GM21381 (cell line): ENCODE measurements around the gene UNC50.

Experiments
- ATAC-seq: cut with Tn5 transposase; IDR thresholded peaks from one replicate; pipeline ENCODE4 v1.9.1; 2021; ENCODE audit warnings: mild to moderate bottlenecking, moderate library complexity; ENCODE audit not compliant: unreplicated experiment

UNC50 gene, protein sequence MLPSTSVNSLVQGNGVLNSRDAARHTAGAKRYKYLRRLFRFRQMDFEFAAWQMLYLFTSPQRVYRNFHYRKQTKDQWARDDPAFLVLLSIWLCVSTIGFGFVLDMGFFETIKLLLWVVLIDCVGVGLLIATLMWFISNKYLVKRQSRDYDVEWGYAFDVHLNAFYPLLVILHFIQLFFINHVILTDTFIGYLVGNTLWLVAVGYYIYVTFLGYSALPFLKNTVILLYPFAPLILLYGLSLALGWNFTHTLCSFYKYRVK

GRCh38 chr2:98608116-98608961, at the start of gene UNC50, which contains the start of gene COA5:
TSS of gene UNC50 (plus strand) at chr2:98608589. CDS start at chr2:98609760, 1,171 bp downstream.
TSS of gene COA5 (minus strand) at chr2:98608512. CDS start at chr2:98608405, 107 bp downstream.
- peak; percentile 91 for ATAC-seq

DNA sequence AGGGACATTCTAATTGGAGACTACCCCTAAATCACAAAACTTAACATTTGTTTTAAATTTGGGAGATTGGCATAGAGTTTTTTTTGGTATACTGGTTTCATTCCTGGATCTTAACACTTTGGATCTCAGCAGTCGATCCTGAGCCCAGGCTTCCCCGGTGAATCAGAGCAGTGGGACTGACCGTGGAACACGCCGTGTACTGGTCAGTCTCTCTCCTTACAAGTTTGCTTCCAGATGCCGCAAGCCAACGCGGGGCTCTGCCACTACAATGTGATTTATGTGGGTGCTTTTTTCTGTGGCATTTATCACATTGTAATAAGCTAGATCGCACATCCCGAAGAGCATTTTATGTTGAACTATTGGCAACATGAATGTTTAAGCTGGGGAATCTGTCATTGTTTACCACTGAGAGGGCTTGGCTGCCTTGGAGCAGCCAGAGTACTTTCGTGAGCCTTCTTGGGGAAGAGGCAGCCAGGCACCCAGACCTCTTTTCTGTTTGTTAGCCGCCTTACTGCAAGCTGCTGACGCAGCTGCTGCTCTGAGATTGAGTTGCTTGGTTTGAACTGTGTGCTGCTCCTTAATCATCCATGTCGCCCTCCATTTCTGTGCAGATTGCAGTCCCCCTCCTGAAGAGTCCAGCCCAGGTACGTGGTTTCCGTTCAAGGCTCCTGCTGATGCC, 49.4 kb upstream of the UNC50 start:
- no peak for ATAC-seq

DNA sequence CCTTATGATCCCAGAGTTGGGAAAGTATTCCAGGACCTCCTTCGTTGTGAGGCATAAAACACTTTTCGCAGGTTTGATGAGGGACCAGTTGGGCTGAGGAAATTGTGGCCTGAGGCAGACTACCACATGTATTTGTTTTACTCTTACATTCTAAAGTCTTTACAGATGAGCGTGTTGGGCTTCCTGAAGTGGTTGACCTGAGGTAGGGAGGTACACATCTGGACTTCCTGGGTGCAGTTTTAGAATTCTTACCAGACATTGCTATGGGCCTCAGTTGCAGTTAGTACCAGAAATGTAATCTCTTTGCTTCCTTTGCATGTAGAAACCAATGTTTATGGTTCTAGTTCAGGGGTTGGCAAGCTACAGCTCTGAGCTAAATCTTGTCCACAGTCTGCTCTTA, 48.8 kb upstream of the UNC50 start:
- ATAC-seq = no peak

- no peak for ATAC-seq
Observed at GRCh38 chr2:98560256-98560771, 48.1 kb upstream of the UNC50 start.

DNA sequence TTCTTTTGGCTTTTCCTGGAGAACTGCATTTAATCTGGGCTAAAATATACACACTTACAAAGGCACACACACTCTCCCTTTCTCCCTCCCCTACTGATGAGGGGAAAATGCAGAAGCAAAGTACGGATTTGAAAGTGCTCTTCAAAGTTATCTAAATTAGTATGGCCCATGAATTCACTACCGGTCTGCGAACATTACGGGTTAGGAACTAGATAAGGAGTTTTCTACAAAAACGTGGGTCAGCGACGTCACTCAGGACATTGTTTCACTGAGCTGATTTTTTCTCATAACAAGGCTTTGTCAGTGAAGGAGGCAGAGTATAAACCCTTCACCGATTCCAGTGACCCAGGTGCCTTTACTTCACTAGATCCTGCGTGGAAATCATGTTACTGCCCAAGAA, 47.4 kb upstream of the UNC50 start:
- ATAC-seq = no peak

DNA sequence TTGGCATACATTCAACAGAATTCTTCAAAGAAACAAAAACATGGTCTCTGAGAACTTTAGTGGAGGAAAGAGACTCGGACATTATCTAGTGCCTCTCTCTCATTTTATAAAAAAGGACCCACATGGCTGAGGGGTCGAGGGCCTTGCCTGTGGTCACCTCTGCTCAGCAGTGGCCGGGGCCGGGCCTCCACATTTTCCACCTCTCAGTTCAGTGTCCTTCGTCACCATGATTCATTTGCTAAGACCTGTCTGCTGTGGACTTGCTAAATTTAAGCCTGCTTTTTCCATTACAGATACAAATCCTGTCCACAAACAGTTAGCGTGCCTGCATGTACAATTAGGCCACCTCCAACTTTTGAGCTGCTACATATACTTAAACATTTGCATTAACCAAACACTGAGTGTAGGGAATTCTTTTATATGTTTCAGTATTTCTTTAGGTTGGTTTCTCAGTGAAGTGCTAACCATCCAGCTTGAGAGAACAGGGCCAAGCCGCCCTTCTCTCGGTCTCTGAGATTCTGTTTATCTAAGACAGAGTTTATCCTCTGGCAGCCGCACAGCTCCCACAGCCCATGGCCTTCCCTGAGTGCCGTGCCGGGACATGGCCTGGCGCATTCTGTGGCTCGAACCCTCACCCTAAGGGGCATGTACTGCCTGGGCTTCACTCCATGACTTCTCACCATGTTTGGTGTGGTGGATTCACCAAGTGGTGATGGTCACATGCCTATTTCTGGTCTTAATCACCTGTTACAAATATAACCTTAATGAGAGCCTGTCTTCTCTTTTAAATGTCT, 46.3 kb upstream of the UNC50 start:
- no peak for ATAC-seq

- no peak for ATAC-seq
Observed at GRCh38 chr2:98563394-98563793, 45.0 kb upstream of the UNC50 start.

- ATAC-seq = no peak
Observed at GRCh38 chr2:98564541-98565132, 43.8 kb upstream of the UNC50 start.

- ATAC-seq = no peak
Observed at GRCh38 chr2:98565286-98565860, 43.0 kb upstream of the UNC50 start.

DNA sequence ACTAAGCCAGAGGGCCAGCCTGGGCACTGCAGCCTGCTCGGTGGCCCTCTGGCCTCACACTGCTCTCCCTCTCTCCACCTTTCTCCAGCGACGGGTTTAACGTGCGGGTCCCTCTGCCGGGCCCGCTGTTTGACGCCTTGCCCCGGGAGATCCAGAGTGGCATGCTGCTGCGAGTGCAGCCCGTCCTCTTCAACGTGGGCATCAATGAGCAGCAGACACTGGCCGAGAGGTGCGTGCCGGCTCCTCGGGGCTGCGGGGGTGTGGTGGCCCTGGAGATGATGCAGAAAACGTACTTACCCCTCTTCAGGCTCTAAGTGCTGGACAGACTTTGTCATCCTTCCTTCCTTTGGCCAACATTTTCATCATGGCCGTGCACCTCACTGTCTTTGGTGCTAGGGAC, 42.4 kb upstream of the UNC50 start:
- no peak for ATAC-seq

DNA sequence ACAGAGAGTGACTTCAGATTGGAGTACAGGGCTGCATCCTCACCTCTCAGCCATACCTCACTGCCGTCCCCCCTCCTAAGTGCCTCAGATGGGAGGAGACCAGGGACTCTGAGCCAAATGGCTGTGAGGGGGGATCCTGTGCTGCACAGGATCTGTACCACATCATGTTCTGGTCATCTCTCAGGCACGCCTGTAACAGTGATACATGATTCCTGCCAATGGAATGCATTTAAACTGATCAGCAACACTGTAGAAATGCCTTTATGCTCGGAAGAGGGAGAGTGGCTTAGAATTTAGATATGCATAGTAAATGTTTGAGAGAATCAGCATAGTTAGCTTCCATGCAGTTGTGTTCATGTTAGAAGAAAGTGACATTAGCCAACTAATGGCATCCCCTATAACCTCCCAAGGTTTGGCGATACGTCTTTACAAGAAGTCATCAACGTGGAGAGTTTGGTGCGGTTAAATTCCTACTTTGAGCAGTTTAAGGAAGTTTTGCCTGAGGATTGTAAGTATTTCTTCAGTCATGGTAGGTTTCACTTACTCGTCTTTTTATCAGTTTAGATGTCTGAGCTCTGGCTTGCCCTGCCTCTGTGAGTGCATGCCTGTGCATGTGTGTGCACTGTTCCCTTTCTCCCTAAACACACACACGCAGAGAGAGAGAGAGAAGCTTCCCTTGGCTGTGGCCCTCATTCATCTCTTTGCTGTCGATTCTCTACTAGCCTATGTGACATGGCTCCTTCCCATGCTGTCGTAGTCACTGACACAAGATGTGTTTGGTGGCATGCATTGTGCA, 40.0 kb upstream of the UNC50 start:
- ATAC-seq = no peak

DNA sequence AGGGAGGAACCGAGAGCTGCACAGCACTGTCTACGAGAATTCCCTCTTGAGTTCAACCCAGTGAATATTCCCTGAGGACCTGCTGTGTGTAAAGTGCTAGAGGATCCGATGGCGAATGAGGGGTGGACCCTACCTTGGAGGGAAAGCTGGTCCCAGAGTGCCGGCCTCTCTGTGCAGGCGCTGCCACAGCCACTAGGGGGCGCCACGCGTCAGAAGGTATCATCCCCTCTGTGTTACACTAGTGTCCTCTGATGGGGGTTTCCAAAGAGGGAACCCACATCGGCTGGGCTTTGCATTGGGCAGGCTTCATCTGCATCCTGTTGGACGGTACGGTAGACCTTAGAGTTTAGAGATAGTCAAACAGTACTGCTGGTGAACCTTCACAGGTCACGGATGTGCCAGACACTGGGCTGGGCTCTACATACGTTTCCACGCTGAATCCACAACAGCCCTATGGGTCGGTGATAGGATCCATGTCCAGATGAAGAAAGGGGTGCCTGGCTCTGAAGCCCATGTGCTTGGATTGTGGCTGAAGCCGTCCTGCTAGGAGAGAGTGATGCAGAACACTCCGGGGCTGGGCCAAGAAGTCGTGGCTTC, 39.1 kb upstream of the UNC50 start:
- no peak for ATAC-seq

DNA sequence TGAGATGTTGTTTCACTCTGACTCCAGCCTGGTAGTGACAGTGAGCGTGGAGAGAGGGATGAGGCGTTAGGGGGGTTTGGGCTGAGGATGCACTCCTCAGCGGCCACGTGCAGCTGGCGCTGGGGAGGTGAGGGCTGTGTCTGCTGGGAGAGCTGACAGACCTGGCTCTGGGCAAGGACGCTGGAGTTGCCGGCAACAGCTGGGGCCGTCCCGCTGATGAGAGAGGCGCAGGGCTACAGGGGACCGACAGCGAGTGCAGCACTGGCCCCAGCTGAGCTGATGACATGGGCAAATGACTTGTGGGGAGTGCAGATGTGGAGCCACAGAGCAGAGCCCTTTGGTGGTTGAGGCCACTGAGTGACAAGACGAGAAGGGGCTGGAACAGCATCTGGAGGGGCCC, 38.5 kb upstream of the UNC50 start:
- ATAC-seq = no peak

GRCh38 chr2:98570356-98570755, 38.0 kb upstream of the UNC50 start:
- no peak for ATAC-seq

DNA sequence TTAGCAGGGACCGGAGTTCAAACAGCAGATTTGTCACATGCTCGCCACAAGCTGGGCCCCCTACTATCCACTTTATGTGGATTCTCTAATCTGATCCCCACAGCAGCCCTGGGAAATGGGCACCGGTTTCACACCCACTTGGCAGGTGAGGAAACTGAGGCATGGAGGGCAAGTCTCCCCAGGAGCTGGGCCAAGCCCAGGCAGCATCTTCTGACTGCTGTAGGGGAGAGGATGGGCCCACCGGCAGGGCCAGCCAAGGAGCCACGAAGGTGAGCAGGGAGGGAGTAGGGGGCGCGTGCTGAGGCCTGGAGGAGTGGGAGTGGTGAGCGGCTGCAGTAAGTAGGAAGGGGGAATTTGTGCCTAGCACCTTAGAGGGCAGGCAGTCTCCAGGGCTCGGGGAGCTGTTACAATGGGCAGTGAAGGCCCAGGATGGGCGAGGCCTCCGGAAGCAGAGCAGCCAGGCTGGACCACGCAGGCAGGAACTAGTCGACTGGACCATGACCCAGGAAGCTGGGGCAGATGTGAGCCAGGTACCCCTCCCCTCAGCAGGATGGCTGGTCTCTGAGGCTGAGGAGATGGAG, 37.2 kb upstream of the UNC50 start:
- no peak for ATAC-seq

GRCh38 chr2:98571796-98572195, 36.6 kb upstream of the UNC50 start:
- no peak for ATAC-seq

- ATAC-seq = no peak
Observed at GRCh38 chr2:98572211-98572610, 36.2 kb upstream of the UNC50 start.

DNA sequence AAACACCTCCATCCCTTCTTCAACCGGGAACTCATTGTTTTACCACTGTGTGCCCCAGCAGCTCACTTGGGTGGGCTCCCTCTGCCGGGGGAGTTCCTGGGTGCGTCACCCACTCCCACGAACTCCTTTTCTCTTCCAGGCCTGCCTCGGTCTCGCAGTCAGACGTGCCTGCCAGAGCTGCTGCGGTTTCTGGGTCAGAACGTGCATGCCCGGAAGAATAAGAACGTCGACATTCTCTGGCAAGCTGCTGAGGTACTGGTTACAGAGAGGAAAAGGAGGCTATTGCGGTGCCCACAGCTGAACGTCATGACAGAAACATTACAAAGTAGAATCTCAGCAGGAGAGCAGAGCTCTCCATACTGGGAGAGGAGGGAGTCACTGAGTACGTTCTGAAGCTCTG, 35.7 kb upstream of the UNC50 start:
- no peak for ATAC-seq
